DMS153 treated with DMSO at 0.1 percent for 48 hours (cell line): ENCODE results near the gene USP32.
"Not testable (repeated sequence)": the region's sequence is repeated elsewhere in the genome, so short reads cannot be mapped to it uniquely, and the experiment has no call there.

ENCODE experiments used
- DNase-seq: peaks from one replicate; lab custom pipeline; 2025; ENCODE audit not compliant: unreplicated experiment; lab: John Stamatoyannopoulos, UW

USP32 gene

GRCh38 chr17:60186372-60186771 lies 205.6 kb downstream of the USP32 start:
- DNase-seq = not testable (repeated sequence)

GRCh38 chr17:60180380-60180779 lies 211.6 kb downstream of the USP32 start:
- not testable (repeated sequence) for DNase-seq

DNA sequence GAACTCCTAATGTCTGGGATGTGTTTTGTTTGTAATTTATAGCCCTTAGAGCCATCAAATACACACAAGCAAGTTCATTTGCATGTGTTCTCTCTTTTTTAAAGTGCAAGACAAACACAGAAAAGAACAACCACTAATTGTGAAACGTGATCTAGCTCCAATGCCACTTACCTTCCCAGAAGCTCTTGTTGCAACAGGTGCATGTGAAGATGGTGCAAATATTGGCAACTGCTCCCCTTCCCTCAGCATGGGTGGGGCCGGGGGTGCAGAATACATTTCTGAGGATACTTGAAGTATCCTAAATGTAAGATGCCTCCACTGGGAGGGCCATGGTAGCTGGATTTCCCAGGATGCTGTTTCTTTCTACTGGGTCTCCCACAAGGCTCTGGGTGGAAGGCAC lies 213.8 kb downstream of the USP32 start:
- not testable (repeated sequence) for DNase-seq

DNA sequence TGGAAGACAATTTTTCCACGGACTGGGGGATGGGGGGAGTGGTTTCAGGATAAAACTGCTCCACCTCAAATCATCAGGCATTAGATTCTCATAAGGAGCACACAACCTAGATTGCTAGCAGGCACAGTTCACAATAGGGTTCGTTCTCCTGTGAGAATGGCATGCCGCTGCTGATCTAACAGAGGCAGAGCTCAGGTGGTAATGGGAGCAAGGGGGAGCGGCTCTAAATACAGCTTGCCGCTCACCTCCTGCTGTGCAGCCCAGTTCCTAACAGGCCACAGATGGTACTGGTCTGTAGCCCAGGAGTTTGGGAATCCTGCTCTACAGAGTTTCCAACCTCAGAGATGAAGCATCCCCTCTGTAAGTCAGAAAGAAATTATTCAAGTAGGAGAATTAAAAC lies 215.2 kb downstream of the USP32 start:
- DNase-seq = not testable (repeated sequence)

DNA sequence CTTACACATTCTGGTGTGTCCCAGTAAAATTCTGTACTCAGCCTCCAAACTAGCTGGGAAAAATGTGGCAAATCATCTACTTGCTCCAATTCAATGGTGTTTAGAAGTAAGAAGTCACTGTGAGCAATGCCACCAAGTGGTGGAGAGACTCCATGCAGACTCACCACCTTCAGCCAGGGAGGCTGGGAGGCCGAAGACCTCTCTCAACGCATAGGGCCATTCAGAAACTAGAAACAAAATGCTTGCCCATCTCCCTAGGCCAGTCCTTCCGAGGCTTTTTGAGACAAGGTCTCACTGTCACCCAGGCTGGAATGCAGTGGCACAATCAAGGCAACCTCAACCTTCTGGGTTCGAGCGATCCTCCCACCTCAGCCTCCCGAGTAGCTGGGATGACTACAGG lies 217.2 kb downstream of the USP32 start:
- not testable (repeated sequence) for DNase-seq

GRCh38 chr17:60174035-60174434 lies 217.9 kb downstream of the USP32 start:
- DNase-seq = no peak

DNA sequence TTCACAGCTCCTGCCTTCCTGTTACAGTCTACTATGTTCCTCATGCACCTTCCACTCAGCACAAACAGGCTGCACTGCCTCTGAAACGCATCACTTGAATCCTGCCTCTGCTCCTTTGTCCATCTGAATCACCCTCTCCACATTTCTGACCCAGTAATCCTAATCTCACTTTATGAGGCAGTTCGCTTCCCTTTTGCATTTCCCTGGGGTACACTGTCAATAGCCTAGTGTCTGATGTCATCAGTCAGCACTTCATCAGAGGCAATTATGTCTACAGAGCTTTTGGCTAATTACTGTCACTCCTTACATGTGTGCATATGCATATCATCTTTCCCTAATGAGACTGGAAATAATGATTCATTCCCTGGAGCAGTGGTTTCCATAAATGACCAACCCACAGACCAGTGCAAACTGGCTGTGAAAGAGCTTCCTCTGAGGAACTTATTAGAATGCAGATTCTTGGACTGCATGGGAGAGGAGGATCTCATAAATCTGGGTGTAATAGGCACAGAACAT lies 218.6 kb downstream of the USP32 start:
- DNase-seq = no peak

DNA sequence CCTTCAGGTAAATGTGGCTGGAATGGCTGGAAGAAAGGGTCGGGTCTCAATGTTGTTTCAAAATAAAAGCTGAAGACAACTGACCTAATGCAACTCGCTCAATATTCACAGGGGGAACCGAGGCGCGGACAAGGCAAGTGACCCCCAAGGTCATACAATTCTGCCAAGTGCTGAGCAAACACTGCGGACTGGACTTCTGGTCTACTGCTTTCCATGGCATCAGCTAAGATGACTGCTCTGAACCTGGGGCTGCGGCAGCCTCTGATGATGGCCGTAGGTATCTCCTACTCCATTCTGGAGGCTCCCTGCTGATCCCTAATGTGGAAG lies 220.2 kb downstream of the USP32 start:
- DNase-seq = no peak

GRCh38 chr17:60170835-60171752 lies 220.8 kb downstream of the USP32 start:
- peak; percentile 39 for DNase-seq

GRCh38 chr17:60169921-60170817 lies 221.8 kb downstream of the USP32 start:
- no peak for DNase-seq

DNA sequence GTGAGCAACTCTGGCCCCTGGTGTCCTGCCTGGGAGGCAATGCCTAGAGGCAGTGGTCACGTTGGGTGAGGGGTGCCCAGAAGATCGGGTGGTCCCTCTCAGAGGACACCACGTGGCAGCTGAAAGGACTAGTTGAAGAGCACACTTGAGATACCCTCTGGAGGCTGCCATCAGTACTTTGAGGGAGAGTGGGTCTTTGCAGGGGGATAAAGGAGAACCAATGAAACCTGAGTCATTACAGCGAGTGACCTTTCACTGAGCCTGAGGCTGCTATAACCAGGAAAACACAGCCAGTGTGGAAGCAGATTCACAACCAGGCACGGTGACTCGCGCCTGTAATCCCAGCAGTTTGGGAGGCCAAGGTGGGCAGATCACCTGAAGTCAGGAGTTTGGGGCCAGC lies 223.3 kb downstream of the USP32 start:
- DNase-seq = no peak

DNA sequence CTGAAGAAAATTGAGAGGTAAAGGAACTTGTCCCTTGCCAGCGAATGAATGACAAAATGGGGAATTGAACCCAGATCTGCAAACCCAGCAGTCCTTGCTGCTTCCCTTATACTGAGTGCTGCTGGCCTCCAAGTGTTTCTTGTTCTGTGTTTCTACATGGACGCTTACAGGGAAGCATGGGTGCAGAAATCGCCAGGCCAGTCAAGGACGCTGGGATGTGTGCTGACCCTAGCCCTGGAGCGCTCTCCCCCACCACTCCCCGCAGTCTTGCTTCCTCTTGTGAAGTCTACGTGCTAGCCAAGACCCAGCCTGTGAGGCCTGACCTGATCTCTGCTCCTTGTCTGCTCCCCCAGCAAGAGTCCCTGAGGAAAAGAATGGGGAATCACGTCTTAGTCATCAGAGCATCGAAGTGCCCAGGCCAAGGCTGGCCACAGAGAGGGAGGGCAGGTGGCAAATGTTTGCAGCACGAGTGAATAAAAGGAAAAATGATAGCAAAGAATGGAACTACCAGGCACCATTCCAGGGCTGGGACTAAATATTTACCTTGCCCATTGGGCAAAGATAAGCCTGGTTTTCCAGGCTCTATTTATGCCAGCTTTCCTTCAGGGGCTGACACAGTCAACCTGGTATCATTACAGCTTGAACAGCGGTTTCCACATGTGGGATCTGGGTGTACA lies 224.7 kb downstream of the USP32 start:
- DNase-seq = peak; percentile 22

DNA sequence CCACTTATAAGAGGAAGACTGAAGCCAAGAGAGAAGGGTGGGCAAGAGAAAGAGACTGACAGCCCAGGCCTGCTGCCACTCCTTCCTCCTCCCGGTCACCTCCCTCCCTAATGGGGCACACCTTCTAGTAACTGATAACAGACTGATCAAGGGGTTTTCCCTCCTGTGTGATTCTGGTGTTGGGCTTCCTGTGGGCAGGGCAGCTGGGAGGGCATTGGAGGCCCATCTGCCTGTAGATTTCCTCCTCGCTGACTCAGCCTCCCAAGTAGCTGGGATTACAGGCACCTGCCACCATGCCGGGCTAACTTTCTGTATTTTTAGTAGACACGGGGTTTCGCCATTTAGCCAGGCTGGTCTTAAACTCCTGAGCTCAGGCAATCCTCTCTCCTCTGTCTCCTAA lies 226.0 kb downstream of the USP32 start:
- DNase-seq = no peak

GRCh38 chr17:60165223-60165622 lies 226.7 kb downstream of the USP32 start:
- DNase-seq = no peak

GRCh38 chr17:60164697-60165096 lies 227.2 kb downstream of the USP32 start:
- no peak for DNase-seq

DNA sequence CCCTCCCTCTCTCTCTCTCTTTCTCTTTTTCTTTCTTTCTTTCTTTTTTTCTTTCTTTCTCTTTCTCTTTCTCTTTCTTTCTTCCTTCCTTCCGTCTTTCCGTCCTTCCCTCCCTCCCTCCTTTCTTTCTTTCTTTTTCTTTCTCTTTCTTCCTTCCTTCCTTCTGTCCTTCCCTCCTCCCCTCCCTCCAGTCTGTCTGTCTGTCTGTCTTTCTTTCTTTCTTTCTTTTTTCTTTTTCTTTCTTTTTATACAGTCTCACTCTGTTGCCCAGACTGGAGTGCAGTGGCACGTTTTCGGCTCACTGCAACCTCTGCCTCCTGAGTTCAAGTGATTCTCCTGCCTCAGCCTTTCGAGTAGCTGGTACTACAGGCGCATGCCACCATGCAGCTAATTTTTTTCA lies 227.8 kb downstream of the USP32 start:
- DNase-seq = no peak

DNA sequence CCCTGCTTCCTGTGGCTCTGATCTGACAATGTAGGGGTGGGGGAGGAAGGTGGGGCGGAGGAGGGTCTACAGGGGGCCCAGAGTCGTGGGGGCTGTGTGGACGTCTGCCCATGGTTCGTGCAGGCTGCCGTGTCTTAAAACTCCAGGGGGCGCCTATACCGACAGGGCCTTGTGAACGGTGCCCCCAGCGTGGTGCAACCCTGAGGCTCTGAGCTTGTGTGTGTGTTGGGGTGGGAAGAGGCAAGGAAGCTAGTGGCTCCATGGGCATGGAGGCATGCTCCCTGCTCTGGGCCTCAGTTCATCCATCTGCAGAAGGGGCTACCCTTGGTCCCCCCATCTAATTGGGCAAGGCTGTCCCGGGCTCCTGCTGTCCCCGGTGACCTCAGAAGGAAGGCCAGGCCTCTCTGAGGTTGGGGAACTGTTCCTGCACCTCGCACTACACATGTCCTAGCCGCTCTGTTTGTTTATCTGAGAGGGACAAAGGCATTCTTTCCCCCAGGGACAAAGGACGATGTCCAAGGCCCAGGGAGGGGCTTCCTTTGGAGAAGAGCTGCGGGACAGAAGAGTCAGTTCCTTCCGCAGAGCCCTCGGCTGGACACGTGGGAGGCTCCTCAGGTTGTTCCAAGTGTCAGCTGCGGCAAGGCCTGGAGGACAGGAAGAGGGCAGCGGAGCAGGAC lies 228.7 kb downstream of the USP32 start:
- no peak for DNase-seq

- no peak for DNase-seq
Observed at GRCh38 chr17:60161598-60162330, 230.2 kb downstream of the USP32 start.

- no peak for DNase-seq
Observed at GRCh38 chr17:60160829-60161501, 231.0 kb downstream of the USP32 start.
